DMS 273 (cell line): Measurements from ENCODE around the gene TES.
"Not testable (repeated sequence)": the region's sequence is repeated elsewhere in the genome, so short reads cannot be mapped to it uniquely, and the experiment has no call there.

Experiments used
- DNase-seq: peaks from one replicate; lab custom pipeline; 2025; ENCODE audit not compliant: unreplicated experiment; lab: John Stamatoyannopoulos, UW

The TES gene

DNA sequence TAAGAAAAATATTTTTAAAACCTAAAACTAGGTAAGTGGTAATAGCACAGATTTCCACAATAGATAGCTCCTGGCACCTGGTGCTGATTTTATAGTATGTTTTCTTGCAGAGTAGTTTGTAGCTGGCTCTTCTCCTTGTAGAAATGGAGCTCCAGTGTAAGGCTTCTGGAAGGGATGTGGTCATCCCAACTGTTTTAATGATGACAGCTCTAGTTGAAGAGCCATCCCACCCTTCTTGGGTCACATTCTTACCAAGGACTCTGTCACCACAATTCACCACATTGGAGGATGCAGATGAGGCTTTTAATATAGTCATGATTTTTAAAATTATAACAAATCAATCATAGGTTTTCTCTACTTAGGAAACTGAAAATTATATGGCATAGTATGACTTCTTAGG is 31.0 kb downstream of the TES start:
- DNase-seq, result no peak

GRCh38 chr7:116242178-116242577 is 31.8 kb downstream of the TES start:
- peak; percentile 6 for DNase-seq

DNA sequence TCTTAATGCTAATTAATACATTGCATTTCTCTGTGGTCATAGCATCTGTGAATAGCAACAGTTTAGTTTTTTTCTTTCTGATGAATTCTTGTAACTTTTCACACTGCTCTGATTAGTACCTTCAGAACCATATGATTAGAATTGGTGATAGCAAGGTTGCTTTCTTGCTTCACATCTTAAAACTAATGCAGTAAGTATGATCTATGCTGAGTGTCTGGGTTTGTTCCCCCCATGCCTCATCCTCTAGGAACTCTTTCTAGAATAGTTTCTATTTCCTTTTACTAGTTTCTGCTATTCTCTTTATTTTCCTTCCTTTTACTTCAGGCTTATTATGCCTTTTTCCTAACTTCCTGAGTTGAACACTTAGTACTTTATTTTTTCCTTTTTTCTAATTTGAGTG is 32.4 kb downstream of the TES start:
- DNase-seq, result no peak

DNA sequence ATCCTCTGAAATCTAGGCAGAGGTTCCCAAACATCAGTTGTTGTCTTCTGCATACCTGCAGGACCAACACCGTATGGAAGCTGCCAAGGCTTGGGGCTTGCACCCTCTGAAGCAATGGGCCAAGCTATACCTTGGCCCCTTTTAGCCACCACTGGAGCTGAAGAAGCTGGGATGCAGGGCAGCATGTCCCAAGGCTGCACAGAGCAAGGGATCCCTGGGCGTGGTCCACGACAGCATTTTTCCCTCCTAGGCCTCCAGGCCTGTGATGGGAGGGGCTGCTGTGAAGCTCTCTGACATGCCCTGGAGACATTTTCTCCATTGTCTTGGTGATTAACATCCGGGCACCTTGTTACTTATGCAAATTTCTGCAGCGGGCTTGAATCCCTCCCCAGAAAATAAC is 34.5 kb downstream of the TES start:
- DNase-seq, result not testable (repeated sequence)

DNA sequence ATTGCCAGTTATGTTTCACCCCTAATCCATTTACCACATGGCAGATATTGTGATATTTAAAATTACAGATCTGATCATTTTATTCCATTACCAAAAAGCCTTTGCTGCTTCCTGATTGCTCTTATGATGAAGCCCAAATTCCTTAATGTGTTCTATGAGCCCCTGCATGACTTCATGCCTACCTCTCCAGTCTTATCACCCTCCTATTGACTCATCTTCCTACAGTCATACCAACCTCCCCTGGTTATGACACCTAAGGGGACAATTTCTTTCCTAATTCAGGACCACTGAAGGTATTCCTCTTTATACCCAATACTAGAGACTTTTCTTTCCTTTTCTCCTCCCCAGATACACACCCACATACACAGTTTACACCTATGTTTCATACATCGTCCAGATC is 36.0 kb downstream of the TES start:
- no peak for DNase-seq

DNA sequence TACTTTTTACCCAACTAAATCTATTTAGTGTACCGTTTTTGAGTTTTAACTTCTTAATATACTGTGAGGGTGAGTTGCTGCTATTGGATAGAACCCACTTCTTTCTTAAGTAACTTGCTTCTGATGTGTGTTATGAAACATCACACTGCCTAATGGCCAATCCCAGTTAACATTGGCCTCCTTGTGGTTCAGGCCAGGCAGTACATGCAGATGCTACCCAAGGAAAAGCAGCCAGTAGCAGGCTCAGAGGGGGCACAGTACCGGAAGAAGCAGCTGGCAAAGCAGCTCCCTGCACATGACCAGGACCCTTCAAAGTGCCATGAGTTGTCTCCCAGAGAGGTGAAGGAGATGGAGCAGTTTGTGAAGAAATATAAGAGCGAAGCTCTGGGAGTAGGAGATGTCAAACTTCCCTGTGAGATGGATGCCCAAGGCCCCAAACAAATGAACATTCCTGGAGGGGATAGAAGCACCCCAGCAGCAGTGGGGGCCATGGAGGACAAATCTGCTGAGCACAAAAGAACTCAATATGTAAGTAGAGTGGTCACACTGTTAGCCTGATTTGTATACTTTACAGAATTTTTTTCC is 39.7 kb downstream of the TES start:
- DNase-seq, result peak; percentile 56

GRCh38 chr7:116251675-116252074 is 41.3 kb downstream of the TES start:
- DNase-seq, result no peak

DNA sequence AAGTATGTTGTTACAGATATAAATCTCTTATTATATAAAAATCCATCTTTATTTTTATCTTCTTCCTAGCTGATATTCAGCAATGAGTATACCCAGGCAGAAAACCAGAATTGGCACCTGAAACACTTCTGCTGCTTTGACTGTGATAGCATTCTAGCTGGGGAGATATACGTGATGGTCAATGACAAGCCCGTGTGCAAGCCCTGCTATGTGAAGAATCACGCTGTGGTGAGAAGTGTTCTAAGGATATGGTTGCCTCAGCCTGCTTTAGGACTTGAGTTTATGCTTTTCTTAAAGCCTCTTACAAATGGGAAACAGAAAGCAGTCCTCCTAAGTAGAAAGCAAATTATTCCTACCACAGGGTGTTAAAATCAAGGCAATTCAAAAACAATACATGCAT is 41.9 kb downstream of the TES start:
- no peak for DNase-seq

DNA sequence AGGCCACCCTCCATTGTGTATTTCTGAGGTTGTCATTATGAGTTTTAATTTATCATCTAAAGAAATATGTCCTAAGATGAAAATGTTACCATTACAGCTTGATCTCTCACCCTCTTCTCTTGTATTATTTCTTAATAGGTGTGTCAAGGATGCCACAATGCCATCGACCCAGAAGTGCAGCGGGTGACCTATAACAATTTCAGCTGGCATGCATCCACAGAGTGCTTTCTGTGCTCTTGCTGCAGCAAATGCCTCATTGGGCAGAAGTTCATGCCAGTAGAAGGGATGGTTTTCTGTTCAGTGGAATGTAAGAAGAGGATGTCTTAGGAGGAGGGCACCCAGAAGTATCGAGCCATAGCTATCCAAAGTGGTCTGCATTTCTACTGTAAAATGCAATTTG is 46.8 kb downstream of the TES start:
- DNase-seq, result no peak

- DNase-seq, result peak; percentile 69
Measured at GRCh38 chr7:116258734-116259133, 48.4 kb downstream of the TES start.

GRCh38 chr7:116259156-116259870 is 49.0 kb downstream of the TES start:
- no peak for DNase-seq

GRCh38 chr7:116259871-116260440 is 49.6 kb downstream of the TES start:
- DNase-seq, result no peak

GRCh38 chr7:116261904-116262303 is 51.6 kb downstream of the TES start:
- no peak for DNase-seq

GRCh38 chr7:116265881-116266280 is 55.5 kb downstream of the TES start:
- DNase-seq, result no peak

DNA sequence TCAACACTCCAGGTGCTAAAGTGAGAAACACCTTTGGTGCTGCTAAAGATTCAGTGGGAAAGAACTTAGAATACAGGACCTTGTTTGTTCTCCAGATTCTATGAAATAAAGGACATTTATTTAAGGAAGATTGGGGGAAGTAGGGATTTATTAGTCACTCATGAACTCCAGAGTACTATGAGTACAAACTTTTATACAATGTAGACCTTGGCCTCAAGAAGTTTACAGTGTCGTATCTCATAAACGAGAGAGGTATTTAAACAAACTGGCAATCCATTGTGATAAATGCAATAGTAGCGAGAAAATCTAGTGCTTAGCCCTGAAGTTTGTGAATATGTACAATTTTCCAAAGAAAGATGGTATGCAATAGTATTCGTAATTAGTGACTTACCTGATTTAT is 59.1 kb downstream of the TES start:
- DNase-seq, result no peak

DNA sequence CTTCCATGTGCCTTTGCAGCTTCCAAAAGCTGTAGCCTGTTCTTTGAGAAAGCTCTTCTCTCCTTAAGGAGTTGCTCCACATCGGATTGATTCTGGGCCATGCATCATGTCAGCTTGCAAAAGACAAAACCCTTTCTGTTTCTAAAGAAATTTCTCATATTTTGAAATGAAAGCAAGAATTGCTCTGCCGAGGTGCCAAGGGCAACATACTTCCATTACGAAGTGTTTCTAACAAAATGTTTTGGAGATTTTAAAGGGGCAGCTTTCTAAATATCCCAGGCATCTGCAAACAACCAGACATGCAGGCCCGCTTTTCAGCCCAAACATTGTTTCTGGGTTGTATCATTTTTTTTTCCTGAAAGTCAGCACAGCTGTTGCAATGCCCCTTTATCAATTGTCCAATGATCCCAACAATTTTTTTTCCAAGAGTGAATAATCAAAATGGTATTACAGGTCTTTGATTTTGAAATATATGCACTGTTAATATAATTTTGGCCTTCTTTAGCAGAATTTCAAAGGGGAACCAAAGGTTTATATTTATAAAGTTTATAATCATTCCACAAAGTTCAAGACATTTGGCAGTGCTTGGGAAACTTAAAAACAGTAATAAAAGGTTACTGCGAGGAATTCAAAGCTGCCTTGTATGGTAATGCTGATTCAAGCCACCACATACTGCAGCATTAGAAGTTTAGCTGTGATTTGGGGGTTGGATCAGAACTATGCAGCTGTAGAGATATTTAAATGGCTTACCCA is 61.0 kb downstream of the TES start:
- no peak for DNase-seq

DNA sequence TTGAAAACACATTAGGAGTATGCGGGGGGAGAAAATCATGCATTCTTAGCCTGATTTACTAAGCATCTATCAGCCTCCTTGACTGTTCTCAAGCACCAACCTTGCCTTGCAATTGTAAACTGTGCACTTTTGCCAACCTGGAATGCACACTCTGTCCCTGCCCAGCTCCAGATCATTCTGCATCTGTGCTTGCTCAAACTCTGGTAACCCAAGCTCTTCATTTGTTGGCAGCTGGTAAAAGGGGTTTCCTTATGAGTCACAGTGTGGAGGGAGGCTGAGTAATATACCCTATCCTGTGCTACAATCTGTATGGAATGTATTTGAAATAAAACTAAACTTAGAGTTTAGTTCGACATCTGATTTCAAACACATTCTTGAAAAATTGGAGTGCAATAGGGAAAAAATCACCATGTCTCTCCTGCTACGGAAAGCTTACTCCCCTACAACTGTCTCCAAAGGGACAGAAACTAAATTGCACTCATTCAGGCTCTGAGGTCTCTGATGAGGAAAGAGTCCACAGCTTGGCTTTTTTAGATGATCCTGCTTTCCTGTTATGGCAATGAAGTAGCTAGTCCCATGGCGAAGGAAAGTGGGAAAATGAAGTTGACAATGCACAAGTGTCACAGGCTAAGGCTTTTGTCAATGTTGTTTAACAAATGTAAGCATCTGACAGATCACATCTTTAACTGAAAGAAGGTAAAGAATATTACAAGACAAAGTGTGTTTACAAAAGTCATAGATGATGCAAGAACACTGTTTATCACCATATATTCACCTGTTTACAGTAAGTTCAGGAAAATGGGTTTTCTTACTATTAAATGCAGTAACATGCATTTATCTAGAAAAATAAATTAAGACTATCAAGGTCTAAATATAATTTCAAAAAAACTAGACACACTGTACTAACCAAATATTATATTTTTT is 61.9 kb downstream of the TES start:
- DNase-seq, result peak; percentile 17

GRCh38 chr7:116273283-116273917 is 63.1 kb downstream of the TES start:
- no peak for DNase-seq

GRCh38 chr7:116273918-116274301 is 63.6 kb downstream of the TES start:
- no peak for DNase-seq

GRCh38 chr7:116277070-116277469 is 66.7 kb downstream of the TES start:
- no peak for DNase-seq
